OCI-LY7 (cell line): ENCODE results near the gene MAML1. TPM values are rescaled to one million over a fixed set of nuclear protein-coding genes. Genes with fewer than 3 reads are reported as not detected.

Experiments used
- BruUV-seq: library from RNA; stranded (reverse); fragments of 400-500 nt; replicated peaks from 2 replicates; lab custom pipeline; 2021; lab: Mats Ljungman, UMichigan
- CTCF ChIA-PET: fragments of 300-600 bp; sonication (Branson Sonifier 250); formaldehyde crosslinking; loops from one replicate; lab custom pipeline; 2022; ENCODE audit warnings: antibody characterized with exemption; ENCODE audit not compliant: unreplicated experiment; lab: Charles Lee
- POLR2A ChIA-PET: fragments of 300-600 bp; sonication (Branson Sonifier 250); formaldehyde crosslinking; loops from one replicate; lab custom pipeline; 2022; ENCODE audit warnings: antibody characterized with exemption; lab: Charles Lee
- DNase-seq: peaks from one replicate; pipeline ENCODE4 v3.0.0-alpha.2; 2015; ENCODE audit warnings: low spot score
- H2AFZ ChIP-seq: fragments of 200-600 bp; sonication (generic), shearing (Covaris generic); 2 replicates; pipeline ENCODE4 v1.6.1; 2014; ENCODE audit warnings: mild to moderate bottlenecking, antibody characterized with exemption, low read length, moderate library complexity
- H3K27ac ChIP-seq: fragments of 200-600 bp; sonication (generic); 2 replicates; pipeline ENCODE4 v1.5.1; 2014; ENCODE audit warnings: mixed run types, low read depth, mild to moderate bottlenecking, moderate library complexity, low read length, inconsistent platforms; ENCODE audit not compliant: poor library complexity, severe bottlenecking
- H3K36me3 ChIP-seq: fragments of 200-600 bp; sonication (generic); 2 replicates; pipeline ENCODE4 v1.6.1; 2014; ENCODE audit warnings: mild to moderate bottlenecking, antibody characterized with exemption, low read length, moderate library complexity, mixed read lengths; ENCODE audit not compliant: insufficient read depth
- H3K4me1 ChIP-seq: fragments of 200-600 bp; sonication (generic); 2 replicates; pipeline ENCODE4 v1.5.1; 2014; ENCODE audit warnings: mild to moderate bottlenecking, low read length; ENCODE audit not compliant: insufficient read depth, poor library complexity, severe bottlenecking
- H3K4me2 ChIP-seq: fragments of 200-600 bp; sonication (generic); 2 replicates; pipeline ENCODE4 v1.6.1; 2014; ENCODE audit warnings: mild to moderate bottlenecking, low read length
- H3K4me3 ChIP-seq: fragments of 200-600 bp; sonication (generic); 2 replicates; pipeline ENCODE4 v1.5.1; 2014; ENCODE audit warnings: mild to moderate bottlenecking, low read depth, low read length; ENCODE audit not compliant: poor library complexity, severe bottlenecking
- H3K79me2 ChIP-seq: fragments of 200-600 bp; sonication (generic); 2 replicates; pipeline ENCODE4 v1.6.1; 2016; ENCODE audit warnings: low read depth, mild to moderate bottlenecking, low read length, moderate library complexity, mixed read lengths; ENCODE audit not compliant: insufficient read depth
- H3K9me2 ChIP-seq: fragments of 200-600 bp; sonication (generic); 2 replicates; pipeline ENCODE4 v1.6.1; 2016; ENCODE audit warnings: mild to moderate bottlenecking, low read length, mixed read lengths; ENCODE audit not compliant: insufficient read depth
- H3K9me3 ChIP-seq: fragments of 200-600 bp; sonication (generic); 2 replicates; pipeline ENCODE4 v1.6.1; 2014; ENCODE audit warnings: mild to moderate bottlenecking, mixed run types, low read length, mixed read lengths
- H4K20me1 ChIP-seq: fragments of 200-600 bp; sonication (generic); 2 replicates; pipeline ENCODE4 v1.6.1; 2014; ENCODE audit warnings: mild to moderate bottlenecking, antibody characterized with exemption, low read length, moderate library complexity, mixed read lengths; ENCODE audit not compliant: insufficient read depth
- EZH2phosphoT487 ChIP-seq: fragments of 200-600 bp; sonication (generic); IDR thresholded peaks from 2 replicates; pipeline ENCODE4 v1.6.1; 2018; ENCODE audit warnings: low read depth, borderline replicate concordance, mild to moderate bottlenecking, mixed run types, antibody characterized with exemption, low read length, moderate library complexity, mixed read lengths
- intact Hi-C: fragments of 100-400 bp; cut with micrococcal nuclease; formaldehyde crosslinking; loops from one replicate; pipeline ENCODE4 v1.10.0; 2022; ENCODE audit not compliant: unreplicated experiment
- total RNA-seq, 2 experiments: library from RNA; depleted of rRNA in 1 of 2; stranded (reverse); fragments of >200 nt in 1 of 2; shearing (Covaris generic) in 1 of 2; gene quantifications; 2 replicates each; pipeline ENCODE4 v1.2.3, GENCODE V29; 2014 to 2022
- TF ChIP-seq, protein P1 (sequence below): fragments of 200-600 bp; sonication (generic); conservative IDR thresholded peaks from 2 replicates; pipeline ENCODE4 v1.5.1; 2014; ENCODE audit warnings: mild to moderate bottlenecking, antibody characterized with exemption, low read length, moderate library complexity, mixed read lengths

MAML1 gene
- total RNA-seq, 2 experiments from 2014 or later = 17.0 to 27.4 TPM

DNA sequence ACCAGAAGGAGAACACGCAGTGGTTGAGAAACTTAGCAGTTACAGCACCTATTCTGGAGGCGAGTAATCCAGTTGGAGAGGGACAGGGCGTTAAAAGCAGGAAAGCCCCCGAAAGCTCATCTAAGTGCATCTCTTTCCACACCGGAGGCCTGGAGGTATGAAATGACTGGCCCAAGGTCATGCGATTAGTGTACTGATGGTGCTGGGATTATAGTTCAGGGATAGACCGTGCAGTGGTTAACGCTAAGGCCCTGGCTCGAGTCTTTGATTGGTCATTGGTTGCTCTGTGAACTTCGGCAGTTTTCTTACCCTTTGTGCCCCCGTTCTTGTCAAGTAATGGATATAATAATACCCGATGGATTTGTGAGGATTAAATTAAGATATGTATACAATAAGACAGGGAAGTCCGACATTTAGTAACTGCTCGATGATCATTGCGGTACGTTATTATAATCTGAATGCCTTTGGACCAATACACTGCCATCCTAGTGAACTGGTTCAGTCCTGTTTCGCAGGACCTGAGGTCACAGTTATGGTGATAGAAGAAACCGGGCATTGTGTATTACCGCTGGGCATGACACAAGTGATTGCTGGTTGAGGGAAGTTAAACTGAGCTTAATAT, 32.9 kb upstream of the MAML1 start:
- Histone ChIP-seq H2AFZ (no peak overlapping the region), H3K4me1 (peaks cover 24% of the 10 kb centered on the region), H3K4me2 (peak overlapping the region; percentile 96), H3K9me2 (no peaks in the 10 kb centered on the region), H3K4me3 (peak overlapping the region; percentile 82), H3K79me2 (peaks cover 58% of the 10 kb centered on the region), H3K9me3 (peaks cover 4% of the 10 kb centered on the region; the same call in 1 of the 2 replicates), H3K27ac (peak overlapping the region; percentile 59), H3K36me3 (peaks cover 54% of the 10 kb centered on the region), H4K20me1 (peaks cover 8% of the 10 kb centered on the region; the same call in 1 of the 2 replicates)
- POLR2A ChIA-PET = interaction anchor here (0.7 to 1.5 kb wide), 3 partner anchors 13 to 22 kb away, joined by 3 to 6 read pairs (median 3); no protein-coding TSS in a partner anchor
- no TSS peak for BruUV-seq
- intact Hi-C loops = no loop called here
- DNase-seq = peak; percentile 46
- no peak for TF ChIP-seq EZH2phosphoT487
- TF ChIP-seq, protein P1, sequence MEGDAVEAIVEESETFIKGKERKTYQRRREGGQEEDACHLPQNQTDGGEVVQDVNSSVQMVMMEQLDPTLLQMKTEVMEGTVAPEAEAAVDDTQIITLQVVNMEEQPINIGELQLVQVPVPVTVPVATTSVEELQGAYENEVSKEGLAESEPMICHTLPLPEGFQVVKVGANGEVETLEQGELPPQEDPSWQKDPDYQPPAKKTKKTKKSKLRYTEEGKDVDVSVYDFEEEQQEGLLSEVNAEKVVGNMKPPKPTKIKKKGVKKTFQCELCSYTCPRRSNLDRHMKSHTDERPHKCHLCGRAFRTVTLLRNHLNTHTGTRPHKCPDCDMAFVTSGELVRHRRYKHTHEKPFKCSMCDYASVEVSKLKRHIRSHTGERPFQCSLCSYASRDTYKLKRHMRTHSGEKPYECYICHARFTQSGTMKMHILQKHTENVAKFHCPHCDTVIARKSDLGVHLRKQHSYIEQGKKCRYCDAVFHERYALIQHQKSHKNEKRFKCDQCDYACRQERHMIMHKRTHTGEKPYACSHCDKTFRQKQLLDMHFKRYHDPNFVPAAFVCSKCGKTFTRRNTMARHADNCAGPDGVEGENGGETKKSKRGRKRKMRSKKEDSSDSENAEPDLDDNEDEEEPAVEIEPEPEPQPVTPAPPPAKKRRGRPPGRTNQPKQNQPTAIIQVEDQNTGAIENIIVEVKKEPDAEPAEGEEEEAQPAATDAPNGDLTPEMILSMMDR = no peak
- CTCF ChIA-PET = no interaction called here

- Histone ChIP-seq H3K9me3 (peaks cover 4% of the 10 kb centered on the region; the same call in 1 of the 2 replicates), H3K27ac (no peak overlapping the region), H3K36me3 (peaks cover 61% of the 10 kb centered on the region), H3K4me1 (peaks cover 24% of the 10 kb centered on the region), H2AFZ (no peak overlapping the region), H3K4me3 (peak overlapping the region; percentile 82), H3K4me2 (peak overlapping the region; percentile 96), H4K20me1 (peaks cover 8% of the 10 kb centered on the region; the same call in 1 of the 2 replicates), H3K79me2 (peaks cover 65% of the 10 kb centered on the region), H3K9me2 (no peaks in the 10 kb centered on the region)
- POLR2A ChIA-PET = interaction anchor here (0.6 to 1.5 kb wide), 4 partner anchors 12 to 86 kb away, joined by 3 to 6 read pairs (median 4); no protein-coding TSS in a partner anchor
- TF ChIP-seq, protein P1 = no peak
- no peak for TF ChIP-seq EZH2phosphoT487
- intact Hi-C loops = no loop called here
- CTCF ChIA-PET = no interaction called here
- BruUV-seq = TSS peak; percentile 80
- DNase-seq = peak; percentile 13
These were observed 32.2 kb upstream of the MAML1 start for GRCh38 chr5:179700401-179700918.
